ENCODE results near the gene ZACN. TPM values are rescaled to one million over a fixed set of nuclear protein-coding genes. Genes with fewer than 3 reads are reported as not detected.

Gene ZACN
- total RNA-seq = not detected

- DNase-seq (ENCODE audit: low spot score) = no peak
- TF ChIP-seq CTCF (IDR thresholded peaks at IDR 0.05) = no peak
- ATAC-seq (ENCODE audit: low FRiP score) = no peak
Measured at GRCh38 chr17:76078860-76079534, at the start of gene ZACN. Gene ZACN (plus strand): TSS chr17:76079182. CDS start chr17:76079265, 83 bp downstream.

- DNase-seq (ENCODE audit: low spot score) (no peak), ATAC-seq (ENCODE audit: low FRiP score) (no peak)
- no peak for TF ChIP-seq CTCF (IDR thresholded peaks at IDR 0.05)
Measured at GRCh38 chr17:76032073-76032779, 46.8 kb upstream of the ZACN start.

- no peak for ATAC-seq (ENCODE audit: low FRiP score)
- no peak for TF ChIP-seq CTCF (IDR thresholded peaks at IDR 0.05)
- DNase-seq (ENCODE audit: low spot score) = no peak
Measured at GRCh38 chr17:76032780-76033108, 46.2 kb upstream of the ZACN start.

- no peak for DNase-seq (ENCODE audit: low spot score)
- no peak for ATAC-seq (ENCODE audit: low FRiP score)
- no peak for TF ChIP-seq CTCF (IDR thresholded peaks at IDR 0.05)
Measured at GRCh38 chr17:76033139-76033538, 45.8 kb upstream of the ZACN start.

- DNase-seq (ENCODE audit: low spot score) (no peak), ATAC-seq (ENCODE audit: low FRiP score) (no peak)
- no peak for TF ChIP-seq CTCF (IDR thresholded peaks at IDR 0.05)
Measured at GRCh38 chr17:76034428-76035350, 44.3 kb upstream of the ZACN start.

- ATAC-seq (ENCODE audit: low FRiP score) = peak; percentile 32
- TF ChIP-seq CTCF (IDR thresholded peaks at IDR 0.05) = no peak
- DNase-seq (ENCODE audit: low spot score) = no peak
Measured at GRCh38 chr17:76036497-76037261, 42.3 kb upstream of the ZACN start.

Measured in omental fat pad (tissue), 4 donors.